Thoracic aorta (tissue), 2 donors: ENCODE results near the gene OLFML3. TPM values are rescaled to one million over a fixed set of nuclear protein-coding genes. Genes with fewer than 3 reads are reported as not detected.

Experiments used
- ATAC-seq: fragments of 150-250 bp; one replicate; pipeline ENCODE4 v1.8.0; 2017; ENCODE audit warnings: low read depth; ENCODE audit not compliant: insufficient number of reproducible peaks, low FRiP score
- DNase-seq: peaks from one replicate; pipeline ENCODE4 v3.0.0-alpha.2; 2020; ENCODE audit warnings: low spot score
- H3K27ac ChIP-seq, 2 donors: fragments of 200-600 bp; sonication (generic); 1 replicate in 1 of 2; 2 replicates in 1 of 2; pipeline ENCODE4 v1.5.1; 2016; ENCODE audit warnings: mild to moderate bottlenecking in 2 of 2, moderate library complexity in 2 of 2
- H3K27me3 ChIP-seq: fragments of 200-600 bp; sonication (generic); replicated peaks from 2 replicates; pipeline ENCODE4 v1.6.0; 2016; ENCODE audit warnings: mild to moderate bottlenecking; ENCODE audit not compliant: insufficient read depth
- H3K36me3 ChIP-seq: fragments of 200-600 bp; sonication (generic); one replicate; pipeline ENCODE4 v1.5.1; 2016
- H3K4me1 ChIP-seq, 2 donors: fragments of 200-600 bp; sonication (generic); 1 replicate in 1 of 2; 2 replicates in 1 of 2; pipeline versions ENCODE4 v1.5.1 to v1.6.0; 2016; ENCODE audit warnings: low read depth in 2 of 2, mild to moderate bottlenecking in 1 of 2; ENCODE audit not compliant: control insufficient read depth in 1 of 2
- H3K4me3 ChIP-seq: fragments of 200-600 bp; sonication (generic); 2 replicates; pipeline ENCODE4 v1.5.1; 2016; ENCODE audit warnings: mild to moderate bottlenecking
- H3K9me3 ChIP-seq: fragments of 200-600 bp; sonication (generic); 2 replicates; pipeline ENCODE4 v1.5.1; 2016
- CTCF ChIP-seq: fragments of 200-600 bp; sonication (generic); IDR thresholded peaks from one replicate; pipeline ENCODE4 v1.5.1; 2019; ENCODE audit warnings: antibody characterized with exemption
- total RNA-seq, 2 donors: library from RNA; depleted of rRNA; stranded (reverse); fragments of >200 nt; gene quantifications; one replicate each; pipeline versions ENCODE4 v1.1.0 to v1.2.3, GENCODE V29; 2016

The OLFML3 gene
- total RNA-seq, 2 donors from 2014 or later: 56.0 to 63.9 TPM

DNA sequence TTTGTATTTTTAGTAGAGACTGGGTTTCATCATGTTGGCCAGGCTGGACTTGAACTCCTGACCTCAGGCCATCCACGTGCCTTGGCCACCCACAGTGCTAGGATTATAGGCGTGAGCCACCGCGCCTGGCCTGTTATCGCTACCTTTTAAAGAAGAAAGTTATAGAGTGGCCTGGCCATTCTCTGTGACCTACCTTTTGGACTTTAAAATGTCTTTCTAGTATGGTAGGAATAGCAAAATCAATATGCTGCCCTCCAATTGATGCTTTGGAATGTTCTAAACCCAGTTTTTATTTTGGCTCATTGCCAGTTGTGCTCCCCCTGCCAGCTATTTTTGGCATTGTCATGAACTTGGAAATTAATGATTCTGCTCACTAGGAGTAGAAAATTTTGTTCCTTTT, 30.3 kb upstream of the OLFML3 start:
- H3K27ac ChIP-seq: peak overlapping the region; percentile 35 to 45
- DNase-seq (no peak), ATAC-seq (no peak)
- H3K27me3 ChIP-seq: no peaks in the 10 kb centered on the region
- H3K4me1 ChIP-seq: peaks cover 30 to 41% of the 10 kb centered on the region in 2 donors
- no peak overlapping the region for H3K4me3 ChIP-seq
- H3K9me3 ChIP-seq: no peaks in the 10 kb centered on the region
- TF ChIP-seq CTCF: peak; percentile 30
- no peaks in the 10 kb centered on the region for H3K36me3 ChIP-seq

GRCh38 chr1:113950908-113951307, 28.4 kb upstream of the OLFML3 start:
- no peaks in the 10 kb centered on the region for H3K36me3 ChIP-seq
- DNase-seq: no peak
- TF ChIP-seq CTCF: no peak

GRCh38 chr1:113951719-113952118, 27.6 kb upstream of the OLFML3 start:
- no peak for ATAC-seq
- peaks cover 27 to 38% of the 10 kb centered on the region in 2 donors for H3K4me1 ChIP-seq
- no peak for DNase-seq
- H3K27ac ChIP-seq: no peak overlapping the region
- no peak overlapping the region for H3K4me3 ChIP-seq
- peaks cover 1% of the 10 kb centered on the region for H3K36me3 ChIP-seq
- H3K9me3 ChIP-seq: no peaks in the 10 kb centered on the region
- no peak for TF ChIP-seq CTCF
- H3K27me3 ChIP-seq: no peaks in the 10 kb centered on the region

More at GRCh38 chr1:113950908-113951307, 28.4 kb upstream of the OLFML3 start:
- Histone ChIP-seq H3K9me3 (no peaks in the 10 kb centered on the region), H3K4me3 (no peak overlapping the region), H3K4me1 (peaks cover 30 to 41% of the 10 kb centered on the region in 2 donors), H3K27ac (no peak overlapping the region), H3K27me3 (no peaks in the 10 kb centered on the region)
- no peak for ATAC-seq

GRCh38 chr1:113957984-113958383, 21.3 kb upstream of the OLFML3 start:
- H3K4me1 ChIP-seq: no peaks in the 10 kb centered on the region
- no peak overlapping the region for H3K4me3 ChIP-seq
- H3K36me3 ChIP-seq: peaks cover 16% of the 10 kb centered on the region
- DNase-seq (no peak), ATAC-seq (no peak)
- H3K27me3 ChIP-seq: no peaks in the 10 kb centered on the region
- H3K27ac ChIP-seq: no peak overlapping the region
- H3K9me3 ChIP-seq: no peaks in the 10 kb centered on the region
- no peak for TF ChIP-seq CTCF

DNA sequence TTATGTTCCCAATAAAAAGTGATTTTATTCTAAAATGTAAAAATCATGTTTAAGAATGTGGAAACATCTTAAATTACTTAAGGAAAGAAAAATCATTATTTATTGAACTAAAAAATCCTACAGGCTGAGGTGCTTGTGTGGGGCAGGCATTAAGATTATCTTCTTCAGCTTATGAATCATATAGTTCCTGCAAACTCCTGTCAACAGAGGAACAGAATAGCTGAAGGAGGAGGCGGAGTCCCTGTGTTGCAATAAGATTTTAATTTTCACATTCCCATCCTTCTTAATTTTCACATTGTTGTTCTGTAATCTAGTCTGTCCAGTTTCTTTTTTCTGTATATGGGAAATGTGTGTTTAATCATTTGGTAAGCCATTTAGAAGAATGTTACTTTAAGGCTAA, 20.6 kb upstream of the OLFML3 start:
- Histone ChIP-seq H3K9me3 (no peaks in the 10 kb centered on the region), H3K27ac (no peak overlapping the region), H3K27me3 (no peaks in the 10 kb centered on the region), H3K36me3 (peaks cover 16% of the 10 kb centered on the region), H3K4me3 (no peak overlapping the region), H3K4me1 (no peaks in the 10 kb centered on the region)
- DNase-seq (no peak), ATAC-seq (no peak)
- TF ChIP-seq CTCF: no peak
